Smooth muscle cell (in vitro differentiated cells): Measurements from ENCODE around the gene CTTNBP2. TPM values are rescaled to one million over a fixed set of nuclear protein-coding genes. Genes with fewer than 3 reads are reported as not detected.
A peak's percentile ranks its signal among the peaks of the same experiment; 100 is the strongest.

Source experiments
- DNase-seq: peaks from one replicate; lab custom pipeline; 2025; ENCODE audit not compliant: unreplicated experiment; lab: John Stamatoyannopoulos, UW
- H2AFZ ChIP-seq: fragments of 200-600 bp; sonication (generic); 2 replicates; pipeline ENCODE4 v1.6.0; 2016; ENCODE audit warnings: antibody characterized with exemption, low read depth, mild to moderate bottlenecking
- H3F3A ChIP-seq: fragments of 200-600 bp; sonication (generic); 2 replicates; pipeline ENCODE4 v1.6.0; 2017; ENCODE audit warnings: antibody characterized with exemption, low read depth
- H3K27ac ChIP-seq: fragments of 200-600 bp; sonication (generic); 2 replicates; pipeline ENCODE4 v1.5.1; 2016; ENCODE audit warnings: low read depth, mild to moderate bottlenecking
- H3K27me3 ChIP-seq: fragments of 200-600 bp; sonication (generic); 2 replicates; pipeline ENCODE4 v1.6.1; 2016; ENCODE audit warnings: low read depth, mild to moderate bottlenecking
- H3K36me3 ChIP-seq: fragments of 200-600 bp; sonication (generic); 2 replicates; pipeline ENCODE4 v1.5.1; 2016; ENCODE audit warnings: low read depth
- H3K4me1 ChIP-seq: fragments of 200-600 bp; sonication (generic); 2 replicates; pipeline ENCODE4 v1.5.1; 2016; ENCODE audit warnings: low read depth
- H3K4me2 ChIP-seq: fragments of 200-600 bp; sonication (generic); 2 replicates; pipeline ENCODE4 v1.6.0; 2016; ENCODE audit warnings: mild to moderate bottlenecking
- H3K4me3 ChIP-seq: fragments of 200-600 bp; sonication (generic); 2 replicates; pipeline ENCODE4 v1.5.1; 2016; ENCODE audit warnings: mild to moderate bottlenecking
- H3K79me2 ChIP-seq: fragments of 200-600 bp; sonication (generic); 2 replicates; pipeline ENCODE4 v1.6.0; 2016; ENCODE audit warnings: low read depth, mild to moderate bottlenecking
- H3K9ac ChIP-seq: fragments of 200-600 bp; sonication (generic); 2 replicates; pipeline ENCODE4 v1.6.0; 2016; ENCODE audit warnings: low read depth
- H3K9me3 ChIP-seq: fragments of 200-600 bp; sonication (generic); replicated peaks from 2 replicates; pipeline ENCODE4 v1.5.1; 2016; ENCODE audit warnings: low read depth
- H4K20me1 ChIP-seq: fragments of 200-600 bp; sonication (generic); 2 replicates; pipeline ENCODE4 v1.6.0; 2016; ENCODE audit warnings: low read depth
- CTCF ChIP-seq: fragments of 200-600 bp; sonication (generic); IDR thresholded peaks from 2 replicates; pipeline ENCODE4 v1.5.1; 2017; ENCODE audit warnings: borderline replicate concordance, mild to moderate bottlenecking, antibody characterized with exemption; ENCODE audit not compliant: insufficient read depth, poor library complexity, severe bottlenecking
- WGBS: methylation state at CpG from one replicate; pipeline ENCODE4 v1.1.7; 2016; ENCODE audit warnings: low lambda C conversion rate; 5-methylcytosine and 5-hydroxymethylcytosine counted together
- polyA plus RNA-seq: library from polyadenylated mRNA; unstranded; fragments of >200 nt; fragmentation: Nextera tagmentation; extraction: Ambion mirVana; gene quantifications from 2 replicates; pipeline ENCODE4 v1.2.1, GENCODE V29; 2016
- total RNA-seq: library from RNA; depleted of rRNA; stranded (reverse); fragments of >200 nt; gene quantifications from 2 replicates; pipeline ENCODE4 v1.2.3, GENCODE V29; 2014

The CTTNBP2 gene
- total and polyA plus RNA-seq, 2 experiments from 2014 or later: 4.8 to 42.3 TPM

GRCh38 chr7:117688126-117688525 lies 185.1 kb downstream of the CTTNBP2 start:
- no peak for DNase-seq
- H3K79me2 ChIP-seq: no peaks in the 10 kb centered on the region
- H3K9ac ChIP-seq: no peak overlapping the region
- no peak for TF ChIP-seq CTCF
- peaks cover 5% of the 10 kb centered on the region for H3K4me1 ChIP-seq
- no peak overlapping the region for H3K4me3 ChIP-seq
- H2AFZ ChIP-seq: no peak overlapping the region
- no peak overlapping the region for H3K4me2 ChIP-seq
- H3K27ac ChIP-seq: no peak overlapping the region
- WGBS: 69% methylated on average over 2 of the region's 2 CpGs
- H3K27me3 ChIP-seq: no peaks in the 10 kb centered on the region
- H3K9me3 ChIP-seq: no peaks in the 10 kb centered on the region
- no peaks in the 10 kb centered on the region for H3K36me3 ChIP-seq
- H3F3A ChIP-seq: no peaks in the 10 kb centered on the region
- no peaks in the 10 kb centered on the region for H4K20me1 ChIP-seq

- Histone ChIP-seq H3K79me2 (no peaks in the 10 kb centered on the region), H3K4me3 (no peak overlapping the region), H3F3A (no peaks in the 10 kb centered on the region), H3K36me3 (no peaks in the 10 kb centered on the region), H3K9me3 (no peaks in the 10 kb centered on the region), H4K20me1 (no peaks in the 10 kb centered on the region), H3K4me2 (no peak overlapping the region), H3K27me3 (no peaks in the 10 kb centered on the region), H3K4me1 (peaks cover 5% of the 10 kb centered on the region), H2AFZ (peak overlapping the region; percentile 23), H3K9ac (no peak overlapping the region), H3K27ac (no peak overlapping the region)
- DNase-seq: no peak
- TF ChIP-seq CTCF: no peak
Observed at GRCh38 chr7:117686311-117686935, 186.8 kb downstream of the CTTNBP2 start.

DNA sequence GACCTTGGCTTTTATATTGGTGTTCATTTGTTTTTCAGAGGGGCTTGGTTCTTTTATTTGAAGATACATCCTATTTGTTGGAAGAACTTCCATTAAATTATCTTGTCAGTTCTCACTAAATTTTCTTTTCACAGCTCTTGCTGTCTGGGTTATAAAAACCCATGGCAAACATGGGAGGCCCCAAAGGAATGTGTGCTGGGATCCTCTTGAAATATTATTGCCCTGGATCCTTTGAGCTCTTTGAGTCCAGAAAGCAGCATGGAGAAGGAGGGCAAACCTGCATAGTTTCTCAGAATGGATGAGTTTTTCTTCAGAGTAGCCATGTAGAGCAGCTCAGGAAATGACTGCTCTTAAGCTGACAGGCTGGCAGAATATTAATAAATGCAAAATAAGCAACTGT lies 187.4 kb downstream of the CTTNBP2 start:
- H3K9ac ChIP-seq: no peak overlapping the region
- H3K4me3 ChIP-seq: no peak overlapping the region
- TF ChIP-seq CTCF: no peak
- H3F3A ChIP-seq: no peaks in the 10 kb centered on the region
- H4K20me1 ChIP-seq: no peaks in the 10 kb centered on the region
- no peak overlapping the region for H3K4me2 ChIP-seq
- H3K36me3 ChIP-seq: no peaks in the 10 kb centered on the region
- H2AFZ ChIP-seq: no peak overlapping the region
- H3K9me3 ChIP-seq: no peaks in the 10 kb centered on the region
- H3K27ac ChIP-seq: no peak overlapping the region
- H3K79me2 ChIP-seq: no peaks in the 10 kb centered on the region
- H3K4me1 ChIP-seq: peaks cover 5% of the 10 kb centered on the region
- no peak for DNase-seq
- H3K27me3 ChIP-seq: no peaks in the 10 kb centered on the region

- Histone ChIP-seq H3K9ac (no peak overlapping the region), H3K27me3 (no peaks in the 10 kb centered on the region), H3K36me3 (no peaks in the 10 kb centered on the region), H3K4me2 (no peak overlapping the region), H3K4me3 (no peak overlapping the region), H3K27ac (no peak overlapping the region), H3F3A (no peaks in the 10 kb centered on the region), H2AFZ (no peak overlapping the region), H3K4me1 (peaks cover 5% of the 10 kb centered on the region), H3K79me2 (no peaks in the 10 kb centered on the region), H4K20me1 (no peaks in the 10 kb centered on the region), H3K9me3 (no peaks in the 10 kb centered on the region)
- no peak for TF ChIP-seq CTCF
- DNase-seq: no peak
- WGBS: 80% methylated on average over 8 of the region's 8 CpGs
Observed at GRCh38 chr7:117683430-117684175, 189.6 kb downstream of the CTTNBP2 start.
